NCI-H2107 treated with DMSO at 0.1 percent for 48 hours (cell line): ENCODE results near the gene SEC22B.
"Not testable (repeated sequence)": the region's sequence is repeated elsewhere in the genome, so short reads cannot be mapped to it uniquely, and the experiment has no call there.

Source experiments
- DNase-seq: peaks from one replicate; lab custom pipeline; 2025; ENCODE audit not compliant: unreplicated experiment; lab: John Stamatoyannopoulos, UW

The SEC22B gene

GRCh38 chr1:120176092-120176855 lies at the start of gene SEC22B:
SEC22B (minus strand) TSS chr1:120176520; CDS start chr1:120176381, 139 bp downstream.
- DNase-seq, result peak; percentile 91

GRCh38 chr1:120217933-120218332 lies 41.6 kb upstream of the SEC22B start:
- not testable (repeated sequence) for DNase-seq

- not testable (repeated sequence) for DNase-seq
Measured at GRCh38 chr1:120217175-120217929, 41.0 kb upstream of the SEC22B start.

- DNase-seq, result not testable (repeated sequence)
Measured at GRCh38 chr1:120213606-120214005, 37.3 kb upstream of the SEC22B start.

- not testable (repeated sequence) for DNase-seq
Measured at GRCh38 chr1:120210754-120211153, 34.4 kb upstream of the SEC22B start.

- not testable (repeated sequence) for DNase-seq
Measured at GRCh38 chr1:120196863-120197775, 20.8 kb upstream of the SEC22B start.

- not testable (repeated sequence) for DNase-seq
Measured at GRCh38 chr1:120188626-120189025, 12.3 kb upstream of the SEC22B start.

GRCh38 chr1:120182176-120182707 lies 5.9 kb upstream of the SEC22B start:
- not testable (repeated sequence) for DNase-seq

- not testable (repeated sequence) for DNase-seq
Measured at GRCh38 chr1:120179811-120180690, 3.7 kb upstream of the SEC22B start.

GRCh38 chr1:120178799-120179756 lies 2.8 kb upstream of the SEC22B start:
- DNase-seq, result no peak

- not testable (repeated sequence) for DNase-seq
Measured at GRCh38 chr1:120178058-120178457, 1.7 kb upstream of the SEC22B start.

GRCh38 chr1:120175688-120176087 lies 632 bp downstream of the SEC22B start:
- not testable (repeated sequence) for DNase-seq

- not testable (repeated sequence) for DNase-seq
Measured at GRCh38 chr1:120164761-120165160, 11.6 kb downstream of the SEC22B start.

GRCh38 chr1:120162015-120162414 lies 14.3 kb downstream of the SEC22B start:
- not testable (repeated sequence) for DNase-seq

GRCh38 chr1:120158495-120158894 lies 17.8 kb downstream of the SEC22B start:
- not testable (repeated sequence) for DNase-seq

- not testable (repeated sequence) for DNase-seq
Measured at GRCh38 chr1:120158086-120158485, 18.2 kb downstream of the SEC22B start.

- DNase-seq, result not testable (repeated sequence)
Measured at GRCh38 chr1:120150138-120150822, 26.0 kb downstream of the SEC22B start.
